Measurements from ENCODE around the gene TAT. TPM values are rescaled to one million over a fixed set of nuclear protein-coding genes. Genes with fewer than 3 reads are reported as not detected.

TAT gene
- polyA plus RNA-seq, 1 donor from 2014 or later = not detected

DNA sequence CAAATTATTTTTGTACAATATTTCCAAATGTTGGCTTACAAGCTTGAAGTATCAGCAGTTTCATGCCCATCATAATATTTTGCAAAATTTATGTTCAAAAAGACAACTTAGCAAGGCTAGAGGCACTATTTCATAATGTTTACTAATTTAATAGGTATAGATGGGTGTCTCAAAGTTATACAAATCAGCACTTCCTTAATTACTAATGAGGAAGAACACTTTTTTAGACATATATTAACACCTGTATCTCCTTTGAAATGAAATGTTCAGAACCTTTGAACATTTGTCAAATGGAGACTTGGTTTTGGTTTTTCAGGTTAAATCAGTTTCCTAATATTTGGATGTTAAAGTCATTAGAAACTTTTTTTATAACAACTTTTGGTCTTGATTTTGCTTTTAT is 2.2 kb downstream of the TAT start:
- no peak overlapping the region for H2AFZ ChIP-seq (ENCODE audit: low read depth, low read length)
- H4K20me1 ChIP-seq (ENCODE audit: insufficient read depth) = no peaks in the 10 kb centered on the region
- H3K9me3 ChIP-seq (ENCODE audit: low read length) = no peaks in the 10 kb centered on the region
- no peaks in the 10 kb centered on the region for H3K79me2 ChIP-seq (replicated peaks; ENCODE audit: insufficient read depth, low read length)
- H3K4me3 ChIP-seq (ENCODE audit: low read length) = no peak overlapping the region
- H3F3A ChIP-seq (ENCODE audit: insufficient read depth, low read length, poor library complexity, severe bottlenecking) = no peaks in the 10 kb centered on the region
- H3K27me3 ChIP-seq (ENCODE audit: insufficient read depth, low read depth, low read length) = no peaks in the 10 kb centered on the region
- TF ChIP-seq EP300 (conservative IDR thresholded peaks at IDR 0.05; ENCODE audit: poor library complexity, severe bottlenecking) (no peak), REST (IDR thresholded peaks at IDR 0.05; ENCODE audit: borderline replicate concordance) (no peak), SMC3 (conservative IDR thresholded peaks at IDR 0.05; ENCODE audit: poor library complexity) (no peak), TAF1 (IDR thresholded peaks at IDR 0.05; ENCODE audit: low read depth) (no peak)
- no peak overlapping the region for H3K27ac ChIP-seq (ENCODE audit: low read length)
- no peak overlapping the region for H3K9ac ChIP-seq (ENCODE audit: low read length)
- no peaks in the 10 kb centered on the region for H3K36me3 ChIP-seq (ENCODE audit: insufficient read depth, low read length)
- H3K4me2 ChIP-seq (ENCODE audit: low read length) = no peak overlapping the region
- no peaks in the 10 kb centered on the region for H3K9me2 ChIP-seq (ENCODE audit: insufficient read depth, low read length)

- H3K9me3 ChIP-seq (ENCODE audit: low read length) = no peaks in the 10 kb centered on the region
- H3K36me3 ChIP-seq (ENCODE audit: insufficient read depth, low read length) = no peaks in the 10 kb centered on the region
- H3K79me2 ChIP-seq (replicated peaks; ENCODE audit: insufficient read depth, low read length) = no peaks in the 10 kb centered on the region
- no peaks in the 10 kb centered on the region for H3K27me3 ChIP-seq (ENCODE audit: insufficient read depth, low read depth, low read length)
- no peaks in the 10 kb centered on the region for H3F3A ChIP-seq (ENCODE audit: insufficient read depth, low read length, poor library complexity, severe bottlenecking)
- H3K4me3 ChIP-seq (ENCODE audit: low read length) = no peak overlapping the region
- H3K27ac ChIP-seq (ENCODE audit: low read length) = no peak overlapping the region
- H3K9ac ChIP-seq (ENCODE audit: low read length) = no peak overlapping the region
- TF ChIP-seq POLR2AphosphoS5 (IDR thresholded peaks at IDR 0.05) (no peak), SMC3 (conservative IDR thresholded peaks at IDR 0.05; ENCODE audit: poor library complexity) (no peak), EP300 (conservative IDR thresholded peaks at IDR 0.05; ENCODE audit: poor library complexity, severe bottlenecking) (no peak), REST (IDR thresholded peaks at IDR 0.05; ENCODE audit: borderline replicate concordance) (no peak), TAF1 (IDR thresholded peaks at IDR 0.05; ENCODE audit: low read depth) (no peak), EZH2 (IDR thresholded peaks at IDR 0.05; ENCODE audit: borderline replicate concordance, insufficient read depth, low read length, poor library complexity, severe bottlenecking) (no peak), RAD21 (conservative IDR thresholded peaks at IDR 0.05) (no peak), MXI1 (conservative IDR thresholded peaks at IDR 0.05; ENCODE audit: poor library complexity, severe bottlenecking) (no peak), CTCF (IDR thresholded peaks at IDR 0.05; ENCODE audit: poor library complexity, severe bottlenecking) (no peak)
- H4K20me1 ChIP-seq (ENCODE audit: insufficient read depth) = no peaks in the 10 kb centered on the region
- no peaks in the 10 kb centered on the region for H3K9me2 ChIP-seq (ENCODE audit: insufficient read depth, low read length)
- no peak overlapping the region for H3K4me2 ChIP-seq (ENCODE audit: low read length)
- no peak overlapping the region for H2AFZ ChIP-seq (ENCODE audit: low read depth, low read length)
Measured at GRCh38 chr16:71573387-71574094, 3.4 kb downstream of the TAT start.

Measured in neural cell (in vitro differentiated cells).